A673 (cell line): ENCODE data around the gene FAM217B.

Experiments used
- CTCF ChIP-seq: fragments of 300-800, 200-600 bp; sonication (generic); conservative IDR thresholded peaks from 2 replicates; pipeline ENCODE4 v1.5.1; 2017; ENCODE audit warnings: low read depth, mild to moderate bottlenecking, antibody characterized with exemption, low read length, moderate library complexity, mixed read lengths
- EZH2 ChIP-seq: fragments of 200-600 bp; sonication (generic); IDR thresholded peaks from 2 replicates; pipeline ENCODE4 v1.6.1; 2017; ENCODE audit warnings: borderline replicate concordance, low read depth, mild to moderate bottlenecking, mixed read lengths, antibody characterized with exemption, low read length; ENCODE audit not compliant: poor library complexity, severe bottlenecking

DNA sequence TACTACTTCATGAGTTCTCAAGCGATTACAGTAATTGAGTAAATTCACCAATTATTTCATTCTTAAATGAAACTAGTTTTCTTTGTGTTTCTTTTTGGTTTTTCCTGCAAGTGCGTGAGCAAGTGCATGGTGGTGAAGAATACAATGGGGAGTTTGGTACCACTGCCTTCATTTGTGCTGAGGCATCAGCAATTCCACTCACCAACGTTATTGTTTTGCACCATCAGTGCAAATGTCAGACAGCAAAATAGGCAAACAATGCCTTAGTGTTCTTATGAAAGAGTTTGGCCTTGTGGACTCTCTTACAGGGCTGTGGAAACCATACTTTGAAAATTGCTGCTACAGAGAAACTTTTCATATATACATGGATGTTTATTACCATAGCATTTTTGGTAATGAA lies 26.2 kb downstream of the FAM217B start:
- TF ChIP-seq CTCF: no peak
- no peak for TF ChIP-seq EZH2
